ENCODE data around the gene C1QTNF8. TPM values are rescaled to one million over a fixed set of nuclear protein-coding genes. Genes with fewer than 3 reads are reported as not detected.

The C1QTNF8 gene
- total and polyA plus RNA-seq, 2 of the 13 experiments (the other 11 are each of a cell fraction or from before 2014, with no cell fraction given), result 0.09 TPM; not detected in 1

- TF ChIP-seq ZNF337 (CRISPR knock-in tag; IDR thresholded peaks at IDR 0.05; ENCODE audit: borderline replicate concordance, low read depth) (no peak), ASH2L (IDR thresholded peaks at IDR 0.05; ENCODE audit: insufficient read length, low read depth, low read length) (peak; percentile 42), ZBTB21 (CRISPR knock-in tag; IDR thresholded peaks at IDR 0.05) (no peak), JARID2 (CRISPR knock-in tag; IDR thresholded peaks at IDR 0.05; ENCODE audit: insufficient replicate concordance) (no peak), LRRFIP1 (CRISPR knock-in tag; conservative IDR thresholded peaks at IDR 0.05) (no peak), NR2F1 (CRISPR knock-in tag; IDR thresholded peaks at IDR 0.05) (peak; percentile 71; a peak in 3 of 4 replicates), GLMP (CRISPR knock-in tag; IDR thresholded peaks at IDR 0.05; ENCODE audit: borderline replicate concordance) (no peak), DDIT3 (CRISPR knock-in tag; IDR thresholded peaks at IDR 0.05) (no peak), ZNF614 (CRISPR knock-in tag; IDR thresholded peaks at IDR 0.05; ENCODE audit: borderline replicate concordance) (no peak), ZNF138 (CRISPR knock-in tag; IDR thresholded peaks at IDR 0.05; ENCODE audit: low read depth) (no peak), HNF4A (CRISPR knock-in tag; IDR thresholded peaks at IDR 0.05) (peak; percentile 83), THRA (CRISPR knock-in tag; IDR thresholded peaks at IDR 0.05; ENCODE audit: borderline replicate concordance) (peak; percentile 97; the same call in 1 of the 2 replicates), BCL6 (CRISPR knock-in tag; IDR thresholded peaks at IDR 0.05) (peak; percentile 70), RXRA (CRISPR knock-in tag; IDR thresholded peaks at IDR 0.05) (peak; percentile 96), ZBTB43 (CRISPR knock-in tag; conservative IDR thresholded peaks at IDR 0.05) (no peak), ZNF12 (CRISPR knock-in tag; IDR thresholded peaks at IDR 0.05) (0 out of 2 replicates have a peak, but pooled peaks have one; percentile 12), ZNF644 (CRISPR knock-in tag; IDR thresholded peaks at IDR 0.05; ENCODE audit: low read depth) (no peak), NR2C2 (CRISPR knock-in tag; IDR thresholded peaks at IDR 0.05; ENCODE audit: borderline replicate concordance) (peak; percentile 64; the same call in 1 of the 2 replicates), GATAD2A (CRISPR knock-in tag; IDR thresholded peaks at IDR 0.05) (peak; percentile 33; the same call in 1 of the 2 replicates), ZNF788 (CRISPR knock-in tag; IDR thresholded peaks at IDR 0.05; ENCODE audit: borderline replicate concordance) (no peak)
- TF ChIP-seq, protein P1, sequence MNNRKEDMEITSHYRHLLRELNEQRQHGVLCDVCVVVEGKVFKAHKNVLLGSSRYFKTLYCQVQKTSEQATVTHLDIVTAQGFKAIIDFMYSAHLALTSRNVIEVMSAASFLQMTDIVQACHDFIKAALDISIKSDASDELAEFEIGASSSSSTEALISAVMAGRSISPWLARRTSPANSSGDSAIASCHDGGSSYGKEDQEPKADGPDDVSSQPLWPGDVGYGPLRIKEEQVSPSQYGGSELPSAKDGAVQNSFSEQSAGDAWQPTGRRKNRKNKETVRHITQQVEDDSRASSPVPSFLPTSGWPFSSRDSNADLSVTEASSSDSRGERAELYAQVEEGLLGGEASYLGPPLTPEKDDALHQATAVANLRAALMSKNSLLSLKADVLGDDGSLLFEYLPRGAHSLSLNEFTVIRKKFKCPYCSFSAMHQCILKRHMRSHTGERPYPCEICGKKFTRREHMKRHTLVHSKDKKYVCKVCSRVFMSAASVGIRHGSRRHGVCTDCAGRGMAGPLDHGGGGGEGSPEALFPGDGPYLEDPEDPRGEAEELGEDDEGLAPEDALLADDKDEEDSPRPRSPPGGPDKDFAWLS (CRISPR knock-in tag; IDR thresholded peaks at IDR 0.05; ENCODE audit: borderline replicate concordance), result no peak
Measured at GRCh38 chr16:1112506-1113184, 16.6 kb upstream of the C1QTNF8 start (continued).
